ENCODE data around the gene WDR27.
"Not testable (repeated sequence)": the region's sequence is repeated elsewhere in the genome, so short reads cannot be mapped to it uniquely, and the experiment has no call there.

WDR27 gene

GRCh38 chr6:169660751-169661390 is 41.0 kb downstream of the WDR27 start:
- no peak for DNase-seq

- DNase-seq: no peak
These were observed 41.8 kb downstream of the WDR27 start for GRCh38 chr6:169659820-169660610.

- DNase-seq: no peak
These were observed 44.6 kb downstream of the WDR27 start for GRCh38 chr6:169657284-169657610.

- DNase-seq: no peak
These were observed 45.1 kb downstream of the WDR27 start for GRCh38 chr6:169656546-169657283.

- no peak for DNase-seq
These were observed 47.0 kb downstream of the WDR27 start for GRCh38 chr6:169654598-169655391.

- DNase-seq: no peak
These were observed 48.1 kb downstream of the WDR27 start for GRCh38 chr6:169653691-169654090.

GRCh38 chr6:169652896-169653295 is 48.9 kb downstream of the WDR27 start:
- no peak for DNase-seq

- DNase-seq: no peak
These were observed 50.3 kb downstream of the WDR27 start for GRCh38 chr6:169651498-169651897.

GRCh38 chr6:169650959-169651292 is 50.9 kb downstream of the WDR27 start:
- DNase-seq: no peak

GRCh38 chr6:169650241-169650958 is 51.4 kb downstream of the WDR27 start:
- no peak for DNase-seq

GRCh38 chr6:169648617-169649016 is 53.2 kb downstream of the WDR27 start:
- no peak for DNase-seq

- no peak for DNase-seq
These were observed 53.7 kb downstream of the WDR27 start for GRCh38 chr6:169648092-169648491.

GRCh38 chr6:169647637-169648036 is 54.2 kb downstream of the WDR27 start:
- DNase-seq: no peak

GRCh38 chr6:169646906-169647567 is 54.8 kb downstream of the WDR27 start:
- no peak for DNase-seq

- not testable (repeated sequence) for DNase-seq
These were observed 56.4 kb downstream of the WDR27 start for GRCh38 chr6:169645459-169645858.

- no peak for DNase-seq
These were observed 58.3 kb downstream of the WDR27 start for GRCh38 chr6:169643521-169643920.

- DNase-seq: no peak
These were observed 59.4 kb downstream of the WDR27 start for GRCh38 chr6:169642455-169642854.

GRCh38 chr6:169641461-169642085 is 60.3 kb downstream of the WDR27 start:
- no peak for DNase-seq

GRCh38 chr6:169640983-169641382 is 60.8 kb downstream of the WDR27 start:
- no peak for DNase-seq

GRCh38 chr6:169640351-169640852 is 61.4 kb downstream of the WDR27 start:
- DNase-seq: no peak

GRCh38 chr6:169639653-169640278 is 62.1 kb downstream of the WDR27 start:
- no peak for DNase-seq
